GM21786 (cell line): Measurements from ENCODE around the gene EAF1.
"Not testable (repeated sequence)": the region's sequence is repeated elsewhere in the genome, so short reads cannot be mapped to it uniquely, and the experiment has no call there.

ENCODE experiments used
- ATAC-seq: cut with Tn5 transposase; IDR thresholded peaks from one replicate; pipeline ENCODE4 v1.9.1; 2021; ENCODE audit not compliant: unreplicated experiment

Gene EAF1

DNA sequence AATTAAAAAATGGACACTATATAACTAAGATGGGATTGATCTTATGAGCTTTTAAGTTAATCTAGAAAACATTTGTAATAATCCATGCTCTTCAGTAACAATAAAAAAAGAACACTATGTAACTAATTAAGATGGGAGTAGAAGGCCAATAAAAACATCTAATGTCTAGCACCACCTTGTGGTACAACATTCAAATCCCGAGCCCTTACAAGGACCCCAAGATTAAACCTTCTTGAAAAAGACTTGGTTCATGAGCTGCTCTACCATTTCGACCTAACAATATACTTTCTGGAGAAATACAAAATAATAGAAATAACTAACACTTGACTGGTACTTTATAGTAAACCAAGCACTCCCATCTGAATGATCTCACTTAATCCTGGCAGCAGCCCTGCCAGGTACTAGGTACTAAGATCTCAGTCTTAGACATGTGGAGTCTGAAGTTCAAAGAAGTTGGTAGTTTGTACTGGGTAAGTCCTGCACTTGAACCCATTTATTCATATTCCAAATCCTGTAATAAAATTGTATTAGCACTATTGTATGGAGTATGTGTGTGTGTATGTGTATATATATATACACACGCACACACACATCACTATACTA is 21.8 kb upstream of the EAF1 start:
- ATAC-seq = peak; percentile 46

DNA sequence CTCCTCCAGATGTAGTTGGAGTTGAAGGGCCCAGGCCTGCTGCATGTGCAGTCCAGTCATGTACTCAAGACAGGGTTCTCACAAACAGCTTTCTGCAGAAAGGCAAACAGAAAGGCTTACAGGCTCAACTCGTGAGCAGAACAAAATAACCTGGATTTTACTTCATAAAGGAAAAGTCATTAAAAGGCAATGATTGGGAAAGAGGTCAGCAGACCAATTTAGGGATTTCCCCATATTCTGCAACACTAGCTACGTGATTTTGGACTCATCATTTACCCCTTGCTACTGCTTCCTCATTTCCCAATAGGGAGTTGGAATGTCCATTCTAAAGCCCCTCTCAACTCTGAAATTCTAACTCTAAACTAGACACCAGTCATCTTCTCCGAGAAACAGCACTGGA is 18.2 kb upstream of the EAF1 start:
- no peak for ATAC-seq

DNA sequence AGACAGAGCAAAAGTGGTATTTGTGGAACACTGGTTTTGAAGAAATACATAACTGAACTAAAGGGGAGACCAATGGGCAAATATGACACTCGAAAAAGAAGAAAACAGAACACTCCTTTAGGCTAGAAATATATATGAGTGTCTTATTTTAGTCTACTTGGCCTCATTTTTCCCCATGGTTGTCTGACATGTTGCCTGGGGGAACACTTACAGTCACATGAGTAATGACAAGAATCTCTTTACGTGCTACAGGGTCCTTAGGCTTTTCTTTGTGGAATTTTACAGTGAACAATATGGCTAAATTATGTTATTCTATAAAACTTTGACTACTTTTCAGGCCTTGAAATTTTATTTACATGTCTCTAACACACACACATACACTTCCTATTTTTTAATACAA is 17.6 kb upstream of the EAF1 start:
- ATAC-seq = no peak

DNA sequence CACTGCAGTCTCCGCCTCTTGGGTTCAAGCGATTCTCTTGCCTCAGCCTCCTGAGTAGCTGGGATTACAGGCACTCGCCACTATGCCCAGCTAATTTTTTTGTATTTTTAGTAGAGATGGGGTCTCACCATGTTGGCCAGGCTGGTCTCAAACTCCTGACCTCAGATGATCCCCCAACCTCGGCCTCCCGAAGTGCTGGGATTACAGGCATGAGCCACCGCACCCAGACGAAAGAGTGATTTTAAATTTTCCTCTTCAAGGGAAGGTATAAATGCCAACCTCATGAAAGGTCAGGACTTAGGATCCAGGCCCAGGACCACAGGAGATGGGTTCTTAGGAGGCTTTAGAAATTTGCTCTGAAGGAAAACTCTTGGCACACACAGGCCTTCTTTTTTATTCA is 16.4 kb upstream of the EAF1 start:
- not testable (repeated sequence) for ATAC-seq

DNA sequence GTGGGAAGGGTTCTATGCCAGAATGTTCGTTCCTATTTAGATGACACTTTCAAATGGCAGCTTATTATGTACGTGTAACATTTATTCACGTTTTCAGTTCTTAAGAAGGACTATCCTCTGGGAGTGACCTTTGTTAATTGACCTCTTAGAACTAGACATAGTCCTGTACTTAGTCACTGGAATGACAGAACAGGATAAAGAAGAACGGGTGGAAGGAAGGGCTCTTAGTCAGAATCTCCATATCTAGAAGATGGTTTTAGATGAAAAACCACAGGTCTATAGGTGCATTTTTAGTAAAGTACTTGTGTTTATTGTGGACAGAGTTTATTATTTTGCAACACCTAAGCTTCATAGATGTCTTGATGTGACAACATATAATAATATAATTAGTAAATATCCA is 6.5 kb upstream of the EAF1 start:
- ATAC-seq = no peak

DNA sequence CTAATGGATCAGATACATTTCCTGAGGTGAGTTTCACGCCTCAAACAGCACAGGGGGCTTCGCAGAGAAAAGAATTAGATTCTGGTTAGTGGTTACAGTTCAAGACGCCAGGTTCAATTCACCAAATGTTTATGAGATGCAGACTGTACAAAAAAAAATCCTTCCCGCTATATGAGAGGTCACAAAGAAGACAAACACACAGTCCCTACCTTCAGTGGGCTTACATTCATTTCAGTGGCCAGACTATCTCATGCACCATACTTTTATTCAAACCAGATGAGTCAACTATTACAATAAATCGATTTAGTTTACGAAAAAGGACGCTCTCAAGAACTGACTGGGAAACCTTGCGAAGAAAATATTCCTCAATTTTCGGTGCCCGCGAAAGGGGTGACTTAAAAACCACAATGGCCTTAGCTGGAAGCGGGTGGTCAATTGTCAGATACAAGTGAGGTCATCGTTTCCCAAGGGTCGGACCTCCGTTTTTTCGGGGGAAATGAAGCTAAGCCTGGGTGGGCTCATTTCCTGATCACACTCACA is 749 bp upstream of the EAF1 start:
- no peak for ATAC-seq

DNA sequence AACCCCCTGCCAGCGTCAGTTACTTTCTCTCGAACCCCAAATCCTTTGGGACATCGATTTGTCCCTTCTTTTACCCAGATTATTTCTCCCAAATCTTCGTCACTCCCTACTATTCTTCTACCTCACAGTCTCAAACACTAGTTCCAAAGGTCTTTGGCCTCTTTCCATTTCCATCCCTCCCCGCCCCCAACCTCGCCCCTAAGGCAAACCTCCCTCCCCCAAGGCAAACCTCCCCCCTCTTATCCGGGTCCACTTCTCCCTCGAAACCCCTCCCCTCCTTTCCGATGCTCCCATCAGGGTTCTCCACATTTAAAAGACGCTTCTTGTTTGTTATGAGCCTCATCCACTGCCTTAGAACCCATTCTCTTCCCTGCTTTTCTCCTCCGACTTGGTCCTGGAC is 583 bp downstream of the EAF1 start:
- no peak for ATAC-seq

DNA sequence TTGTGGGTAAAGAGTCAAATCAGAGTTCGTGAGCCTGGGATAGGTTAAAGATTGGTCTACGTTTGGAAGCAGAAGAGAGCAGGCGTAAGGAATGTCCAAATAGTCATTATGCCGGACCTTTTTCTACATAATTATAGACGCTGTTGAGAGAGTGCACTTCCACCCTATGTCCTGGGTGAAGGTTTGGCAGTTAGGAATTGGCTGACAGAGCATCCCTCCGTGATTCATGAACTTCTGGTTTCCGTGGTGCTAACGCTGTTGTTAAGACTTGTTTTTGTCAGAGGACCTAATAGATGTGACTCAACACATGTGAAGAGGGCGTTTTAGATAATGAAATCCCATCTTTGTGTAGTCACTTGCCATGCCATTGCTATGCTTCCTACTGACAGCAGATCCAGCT is 1.1 kb downstream of the EAF1 start:
- no peak for ATAC-seq

DNA sequence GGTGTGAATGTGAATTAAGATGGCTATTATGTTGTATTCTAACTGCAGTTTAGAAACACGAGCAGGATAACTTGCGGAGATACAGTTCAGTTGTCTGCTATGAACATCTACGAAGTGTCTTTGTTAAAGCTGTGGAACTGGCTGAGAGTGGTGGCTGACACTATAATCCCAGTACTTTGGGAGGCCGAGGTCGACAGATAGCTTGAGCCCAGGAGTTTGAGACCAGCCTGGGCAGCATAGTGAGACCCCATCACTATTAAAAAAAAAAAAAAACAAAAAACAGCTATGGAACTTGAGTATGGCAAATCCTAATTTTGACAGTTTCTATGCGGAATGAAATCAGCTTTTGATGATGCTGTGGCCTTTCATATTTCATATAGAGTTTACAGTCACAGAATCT is 1.7 kb downstream of the EAF1 start:
- ATAC-seq = no peak

DNA sequence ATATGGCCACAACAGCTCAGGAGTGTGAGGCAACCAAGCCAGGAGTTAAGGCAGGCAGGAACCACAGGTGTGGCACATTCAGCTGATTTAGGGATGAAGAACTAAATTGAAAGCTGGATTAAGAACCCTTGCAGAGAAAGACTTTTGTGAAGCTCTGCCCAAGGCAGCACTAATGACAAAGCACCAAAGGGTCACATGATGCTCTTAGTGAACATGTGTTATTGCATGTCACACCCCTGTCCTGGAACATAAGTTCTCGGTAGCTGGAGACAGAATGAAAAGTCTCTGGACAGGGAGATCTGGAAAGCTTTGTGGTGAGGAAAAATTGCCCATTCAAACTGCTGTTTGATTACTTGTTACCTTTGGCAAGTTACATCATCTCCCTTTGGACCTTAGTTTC is 3.2 kb downstream of the EAF1 start:
- ATAC-seq = no peak

DNA sequence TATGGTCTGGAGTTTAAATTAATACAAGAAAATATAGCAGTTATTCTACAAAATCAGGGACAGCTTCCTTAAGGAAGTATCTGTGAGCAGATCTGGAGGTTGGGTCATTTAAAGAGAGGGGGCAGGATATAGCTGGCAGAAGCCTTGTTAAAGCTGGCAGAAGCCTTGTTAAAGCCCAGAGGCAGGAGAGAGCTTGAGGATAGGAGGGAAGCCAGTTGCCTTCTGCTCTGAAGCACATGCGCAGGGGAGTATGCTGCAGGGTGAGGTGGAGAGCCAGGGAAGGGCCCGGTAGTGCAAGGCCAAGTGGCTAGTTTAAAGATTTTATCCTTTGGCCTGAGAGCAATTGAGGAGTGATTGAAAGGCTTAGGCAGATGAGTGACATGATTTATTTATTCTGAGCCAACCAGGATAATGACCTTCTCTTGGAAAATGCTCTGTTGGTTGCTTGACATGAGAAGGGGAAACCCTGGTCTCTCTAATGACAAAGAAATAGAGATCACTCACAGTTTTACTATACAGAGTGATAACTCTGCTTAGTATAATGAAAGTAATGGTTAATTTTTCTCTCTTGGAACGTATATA is 3.9 kb downstream of the EAF1 start:
- no peak for ATAC-seq

DNA sequence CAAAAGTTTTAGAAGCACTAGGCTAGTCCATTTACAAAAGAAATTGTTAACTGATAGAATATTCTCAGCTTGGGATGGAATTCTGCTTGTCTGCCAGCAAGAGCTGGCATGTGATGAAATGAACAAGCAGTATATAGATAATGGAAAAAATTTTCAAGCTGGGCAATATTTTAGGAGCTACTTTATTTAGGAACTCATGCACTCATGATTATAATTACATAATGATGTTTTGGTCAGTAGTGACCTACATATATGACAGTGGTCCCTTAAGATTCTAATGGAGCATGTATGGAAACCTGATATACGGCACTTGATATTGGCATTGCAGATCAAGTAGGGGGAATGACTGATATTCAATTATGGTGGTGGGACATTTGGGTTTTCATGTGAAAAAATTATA is 6.1 kb downstream of the EAF1 start:
- no peak for ATAC-seq

DNA sequence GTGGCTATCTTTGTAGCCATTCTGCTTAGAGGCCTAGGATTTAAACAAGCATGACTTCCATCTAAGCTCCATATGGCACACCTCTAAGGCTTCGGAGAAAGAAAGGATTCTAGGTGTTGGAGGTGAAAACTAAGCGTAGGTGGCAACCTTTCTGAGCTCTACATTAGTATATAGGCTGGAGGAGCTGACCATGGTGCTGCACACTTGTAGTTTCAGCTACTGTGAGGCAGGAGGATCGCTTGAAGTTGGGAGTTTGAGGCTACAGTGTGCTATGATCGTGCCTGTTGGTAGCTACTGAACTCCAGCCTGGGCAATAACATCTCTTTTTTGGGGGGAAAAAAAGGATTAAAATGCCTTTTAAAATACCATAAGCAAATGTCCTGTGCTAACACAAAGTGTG is 7.4 kb downstream of the EAF1 start:
- no peak for ATAC-seq

DNA sequence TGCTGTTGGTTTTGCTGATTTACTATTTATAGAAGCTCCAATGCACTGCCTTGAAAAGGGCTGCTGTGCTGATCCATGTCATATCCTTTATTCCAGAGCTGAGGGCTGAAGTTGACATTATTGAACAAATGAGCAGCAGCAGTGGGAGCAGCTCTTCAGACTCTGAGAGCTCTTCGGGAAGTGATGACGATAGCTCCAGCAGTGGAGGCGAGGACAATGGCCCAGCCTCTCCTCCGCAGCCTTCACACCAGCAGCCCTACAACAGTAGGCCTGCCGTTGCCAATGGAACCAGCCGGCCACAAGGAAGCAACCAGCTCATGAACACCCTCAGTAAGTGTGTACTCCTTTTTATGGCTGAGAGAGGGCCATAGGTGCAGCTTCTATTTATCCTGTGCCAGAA is 8.8 kb downstream of the EAF1 start:
- no peak for ATAC-seq

DNA sequence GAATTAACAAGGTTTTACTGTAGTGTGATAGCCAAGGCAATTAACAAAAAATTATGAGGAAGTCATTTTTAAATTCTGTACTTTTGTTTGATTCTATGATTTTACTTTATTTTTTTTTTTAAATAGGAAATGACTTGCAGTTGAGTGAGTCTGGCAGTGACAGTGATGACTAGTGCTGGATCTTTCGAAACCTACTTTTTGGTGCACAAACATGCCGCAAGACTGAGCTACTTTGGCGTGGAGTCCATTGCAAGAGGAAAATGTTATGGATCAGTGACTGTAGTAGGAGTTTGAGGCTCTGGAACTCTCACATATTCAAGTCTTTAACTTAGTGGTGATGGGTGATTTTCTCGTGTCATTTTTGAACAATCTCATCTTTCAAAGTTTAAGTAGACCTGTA is 11.6 kb downstream of the EAF1 start:
- no peak for ATAC-seq

DNA sequence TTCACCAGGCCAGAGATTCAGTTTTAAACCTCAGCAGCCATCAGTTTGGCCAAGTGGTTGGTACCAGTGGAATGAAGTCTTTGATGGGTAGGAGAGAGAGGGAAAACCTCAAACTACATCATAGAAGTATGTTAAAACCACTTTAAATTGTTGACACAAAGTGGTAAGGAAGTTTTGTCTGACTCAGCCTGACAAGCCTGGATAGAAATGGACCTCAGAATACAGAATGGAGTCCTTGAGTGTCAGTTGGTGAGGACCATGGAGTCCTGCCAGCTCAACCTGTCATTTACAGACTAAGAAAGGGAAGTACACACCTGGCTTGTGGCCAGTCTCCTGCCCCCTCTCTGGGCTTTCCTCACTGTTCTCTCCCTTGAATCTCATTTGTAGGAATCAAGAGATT is 12.1 kb downstream of the EAF1 start:
- no peak for ATAC-seq

DNA sequence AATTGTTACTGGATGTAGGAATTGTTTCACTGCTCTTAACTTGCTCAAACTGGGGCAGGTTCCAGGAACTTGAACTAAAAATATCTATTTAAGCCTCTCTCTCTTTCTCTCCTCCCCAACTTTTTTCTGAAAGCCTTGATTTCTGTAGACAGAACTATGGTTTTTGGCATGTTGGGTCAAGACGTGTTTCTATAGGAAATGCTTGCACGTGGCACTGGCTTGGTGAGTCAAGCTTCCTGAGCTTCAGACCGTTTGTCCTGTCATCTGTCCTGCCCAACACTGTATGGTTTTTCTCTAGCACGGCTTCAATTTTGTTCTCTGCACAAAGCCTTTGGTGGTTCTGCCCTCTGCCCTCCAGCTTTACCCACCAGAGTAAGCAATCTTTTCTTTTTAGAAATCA is 13.5 kb downstream of the EAF1 start:
- ATAC-seq = no peak

DNA sequence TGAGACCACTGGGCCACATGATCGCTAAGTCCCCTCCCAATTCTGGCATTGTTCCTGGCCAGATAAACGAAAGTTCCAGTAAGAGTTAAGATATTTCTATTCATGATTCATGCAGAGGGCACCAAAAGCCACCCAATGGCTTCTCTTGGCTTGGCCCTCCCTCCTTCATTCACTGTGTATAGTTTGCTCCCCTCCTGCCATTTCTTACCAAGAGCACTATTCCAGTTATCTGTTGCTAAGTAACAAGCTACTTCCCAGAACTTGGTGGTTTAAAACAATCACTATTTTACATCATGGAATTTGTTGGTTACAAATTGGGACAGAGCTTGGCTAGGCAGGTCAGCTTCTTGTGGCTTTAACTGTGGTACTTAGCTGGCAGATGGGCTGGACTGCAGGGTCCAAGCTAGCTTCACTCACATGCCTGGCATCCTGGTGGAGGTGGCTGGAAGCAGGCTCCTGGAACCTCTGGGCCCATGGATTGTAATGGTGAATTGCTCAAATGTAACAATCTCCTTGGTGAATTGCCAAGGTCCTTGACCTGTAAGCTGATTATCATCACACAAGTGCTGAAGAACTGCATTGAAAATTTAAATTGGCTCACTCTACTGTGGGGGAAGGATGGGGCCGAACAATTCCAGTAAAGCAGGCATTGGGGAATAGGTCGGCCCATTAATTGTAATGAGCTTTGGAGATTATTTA is 16.6 kb downstream of the EAF1 start:
- no peak for ATAC-seq

DNA sequence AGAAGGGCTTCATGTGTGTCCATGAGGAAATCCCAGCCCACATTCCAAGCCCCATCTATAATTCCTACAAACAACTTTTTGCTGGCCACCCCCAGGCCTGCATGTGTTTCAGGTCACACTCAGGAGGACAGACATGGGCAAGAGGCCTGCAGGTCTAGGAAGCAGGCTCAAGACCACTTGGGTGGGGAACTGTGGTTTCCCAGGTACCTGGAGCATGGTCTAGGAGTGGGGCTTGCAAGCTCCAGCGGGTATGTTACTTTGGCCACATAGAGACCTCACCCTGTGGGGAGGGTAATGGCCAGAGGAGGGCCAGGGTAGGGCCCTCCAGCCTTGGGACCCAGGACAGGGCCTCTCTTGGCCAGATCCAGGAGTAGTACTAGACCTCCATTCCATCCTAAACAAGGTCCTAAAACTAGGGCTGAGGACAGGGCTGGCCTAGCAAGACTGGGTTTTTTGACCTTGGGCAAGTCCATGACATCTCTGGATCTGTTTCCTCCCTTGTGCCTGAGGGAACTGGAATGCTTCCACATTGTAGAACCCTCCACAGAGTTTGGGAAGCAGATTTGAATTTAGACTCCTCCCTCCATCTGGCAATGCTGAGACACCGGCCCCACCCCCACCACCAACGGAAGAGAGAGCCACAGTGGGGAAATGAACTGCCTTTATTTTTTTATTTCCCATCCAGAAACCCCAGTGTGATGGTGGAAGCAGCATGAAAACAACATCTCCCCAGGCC is 22.3 kb downstream of the EAF1 start:
- no peak for ATAC-seq

DNA sequence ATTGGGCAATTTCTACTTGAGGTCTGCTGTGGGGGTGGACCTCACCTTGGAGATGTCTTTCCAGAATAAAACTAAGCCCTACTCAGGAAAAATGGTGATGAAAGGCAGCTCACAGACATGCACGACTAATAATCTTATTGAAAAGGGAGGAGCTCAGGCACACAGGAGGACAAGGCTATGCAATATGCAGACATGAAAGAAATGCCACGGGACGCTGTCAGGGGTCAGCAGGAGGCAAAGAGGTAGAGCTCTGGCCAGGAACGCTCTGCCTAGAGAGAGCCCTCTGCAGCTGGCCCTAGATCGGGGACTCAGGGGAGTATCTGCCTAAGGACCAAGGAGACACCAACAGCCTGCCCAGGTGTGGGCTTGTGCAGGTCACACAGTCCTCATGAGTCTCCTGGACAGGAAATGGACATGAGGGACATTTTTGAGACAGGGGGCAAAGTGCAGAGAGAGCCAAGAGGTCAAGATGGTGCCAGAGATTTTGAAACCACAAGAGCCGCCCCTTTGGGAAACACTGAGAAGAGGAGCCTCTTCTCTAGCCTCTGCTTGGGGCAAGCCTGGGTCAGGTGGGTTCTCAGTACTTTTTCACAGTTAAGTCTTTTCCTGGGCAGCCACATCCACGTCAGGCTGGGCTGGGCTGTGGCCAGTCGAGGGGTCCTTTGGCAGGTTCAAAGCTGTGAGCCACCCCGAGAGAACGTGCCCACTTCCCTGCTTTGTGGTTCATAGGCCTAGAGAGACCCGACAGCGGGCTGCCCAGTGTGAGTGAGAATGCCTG is 23.2 kb downstream of the EAF1 start:
- no peak for ATAC-seq
